Loucy (cell line): ENCODE measurements around the gene POU3F1.

ENCODE experiments used
- CTCF ChIP-seq: fragments of 200-600 bp; sonication (generic); conservative IDR thresholded peaks from 2 replicates; pipeline ENCODE4 v1.5.1; 2014; ENCODE audit warnings: mild to moderate bottlenecking, antibody characterized with exemption, low read length
- EZH2phosphoT487 ChIP-seq: fragments of 200-600 bp; IDR thresholded peaks from 2 replicates; pipeline ENCODE4 v1.6.1; 2018; ENCODE audit warnings: antibody characterized with exemption, mild to moderate bottlenecking, moderate library complexity, borderline replicate concordance

- TF ChIP-seq CTCF (no peak), EZH2phosphoT487 (no peak)
These were observed 31.0 kb upstream of the POU3F1 start for GRCh38 chr1:38077523-38078147.
